Hematopoietic multipotent progenitor cell treated with erythropoietin and hydrocortisone succinate and interleukin-3 and kit ligand, for 15 days (in vitro differentiated cells): ENCODE results near the gene TTR.

Source experiments
- DNase-seq: peaks from one replicate; pipeline ENCODE4 v3.0.0-alpha.2; 2015; ENCODE audit warnings: low spot score

Gene TTR

DNA sequence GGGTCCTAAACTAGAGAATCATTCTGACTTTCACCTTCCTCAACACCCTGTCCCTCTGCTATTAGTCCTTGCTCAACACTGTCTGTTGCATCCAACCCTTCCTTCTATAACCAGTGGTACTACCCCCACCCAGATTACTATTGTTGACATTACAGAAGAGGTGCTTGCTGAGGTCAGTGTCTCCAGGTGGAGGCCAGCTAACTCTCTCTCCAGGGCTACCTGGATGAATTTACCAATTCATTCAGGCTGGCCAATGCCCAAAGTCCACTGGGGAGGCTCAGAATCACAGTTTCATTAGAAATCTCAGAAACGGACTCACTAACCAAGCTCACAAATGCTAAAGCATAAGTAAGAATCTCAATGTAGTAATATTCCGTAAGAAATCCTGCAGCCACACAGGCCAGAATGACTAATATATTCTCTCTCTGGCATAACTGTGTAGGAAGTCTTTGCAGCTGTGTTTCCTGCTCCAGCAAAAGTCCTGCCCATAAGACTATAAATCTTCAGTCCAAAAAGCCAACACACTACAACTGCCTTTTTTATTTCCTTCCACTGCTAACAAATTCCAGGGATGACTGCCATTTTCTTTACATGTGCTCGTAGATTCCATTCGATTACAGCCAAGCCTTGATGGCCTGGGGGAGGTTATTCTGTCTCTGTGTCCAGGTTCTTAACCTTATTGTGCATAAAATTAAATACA is 10.0 kb upstream of the TTR start:
- no peak for DNase-seq

DNA sequence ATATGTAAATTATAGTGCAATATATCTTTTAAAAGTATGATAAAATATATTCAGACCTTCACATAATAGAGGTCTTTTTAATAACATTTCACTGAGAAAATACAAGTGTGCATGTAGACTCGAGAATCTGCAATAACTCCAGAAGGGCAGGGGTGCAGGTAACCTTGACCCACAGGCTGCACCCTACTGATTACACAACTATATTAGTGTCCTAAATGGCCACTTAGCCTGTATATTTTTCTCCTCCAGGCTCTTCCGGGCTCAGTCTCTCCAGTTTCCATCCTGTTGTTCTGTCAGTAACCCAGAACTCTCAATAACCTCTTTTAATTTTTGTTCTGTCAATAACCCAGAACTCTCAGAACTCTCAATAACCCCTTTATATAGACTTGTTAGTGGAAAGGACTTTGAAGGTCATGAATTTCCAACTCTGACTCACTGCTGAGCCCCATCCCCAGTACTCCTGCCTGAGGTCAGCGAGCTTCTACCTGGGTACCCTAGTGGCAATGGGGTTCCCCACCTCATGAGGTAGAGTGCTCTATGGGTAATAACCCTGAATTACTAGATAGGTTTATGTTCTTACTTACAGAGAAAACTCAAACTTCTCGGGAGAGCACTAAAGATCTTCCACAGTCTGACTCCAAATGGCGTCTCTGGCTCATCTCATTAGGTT is 8.4 kb upstream of the TTR start:
- DNase-seq = no peak

DNA sequence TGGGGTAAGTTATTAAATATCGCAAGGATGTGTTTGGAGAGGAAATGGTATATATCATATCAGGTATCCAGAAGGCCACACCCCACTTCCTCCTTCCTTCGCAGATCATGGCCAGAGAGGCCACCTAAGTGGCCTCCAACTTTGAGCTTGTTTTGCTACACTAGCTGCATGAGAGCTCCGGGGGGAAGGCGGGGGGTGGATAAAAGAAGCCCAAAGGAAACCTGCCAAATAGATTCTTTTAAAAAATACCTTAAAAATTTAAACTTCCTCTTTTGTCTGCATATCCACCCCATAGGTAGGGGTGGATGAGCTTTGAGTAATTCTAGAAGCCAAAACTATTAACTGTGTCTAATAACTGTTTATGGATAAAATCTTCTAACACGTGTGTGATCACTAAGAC is 5.7 kb upstream of the TTR start:
- no peak for DNase-seq

DNA sequence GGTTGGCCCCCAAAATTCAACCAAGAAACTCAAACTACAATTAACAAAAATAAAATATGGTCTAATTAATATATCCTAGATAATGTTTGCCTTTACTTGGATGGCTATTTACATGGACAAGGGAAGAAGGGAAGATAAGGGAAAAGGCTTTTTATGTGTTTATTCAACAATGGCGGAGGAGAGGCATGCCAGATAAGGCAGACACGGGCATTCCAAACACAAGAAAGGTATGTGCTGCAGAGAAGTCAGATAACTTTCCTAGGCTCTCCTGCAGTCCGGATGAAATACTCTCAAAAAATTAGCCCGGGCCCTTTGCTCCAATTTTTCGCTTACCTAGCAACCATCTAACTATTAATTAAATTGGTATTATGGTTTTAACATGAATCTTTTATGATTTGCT is 5.1 kb upstream of the TTR start:
- DNase-seq = no peak

DNA sequence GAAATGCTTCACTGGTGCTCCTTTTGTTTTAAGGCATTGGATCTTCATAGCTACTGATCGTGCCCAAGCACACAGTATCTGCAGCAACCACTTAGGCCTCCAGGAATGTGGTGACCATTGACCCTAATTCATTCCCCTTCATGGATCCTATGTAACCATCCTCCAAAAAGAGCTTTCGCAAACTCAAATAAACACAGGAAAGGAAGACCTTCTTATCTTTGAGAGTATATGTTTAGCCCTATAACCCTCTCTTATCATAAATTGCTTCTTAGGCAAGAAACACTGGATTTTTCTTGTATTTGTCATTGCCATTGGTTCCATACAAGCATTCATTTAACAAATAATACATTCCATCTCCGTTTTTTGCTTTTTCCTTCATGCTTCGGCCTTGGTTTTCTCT is 4.1 kb upstream of the TTR start:
- no peak for DNase-seq

DNA sequence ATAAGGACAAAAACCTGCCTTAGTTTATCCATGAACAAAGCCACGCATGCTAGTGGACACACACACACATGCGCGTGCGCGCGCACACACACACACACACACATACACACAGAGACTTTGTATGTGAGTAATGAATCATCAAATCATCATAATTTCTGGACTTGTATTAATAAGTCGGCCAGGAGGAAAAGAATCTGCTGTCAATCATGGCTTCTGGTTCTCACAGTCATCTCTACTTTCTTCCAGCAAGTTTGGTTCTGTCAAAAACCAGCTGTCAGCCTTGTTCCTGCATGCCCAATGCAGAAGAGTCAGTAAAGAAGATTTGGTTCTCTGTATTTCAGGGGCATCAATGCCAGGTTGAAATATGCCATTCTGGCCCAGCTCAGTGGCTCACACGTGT is 1.1 kb upstream of the TTR start:
- no peak for DNase-seq

DNA sequence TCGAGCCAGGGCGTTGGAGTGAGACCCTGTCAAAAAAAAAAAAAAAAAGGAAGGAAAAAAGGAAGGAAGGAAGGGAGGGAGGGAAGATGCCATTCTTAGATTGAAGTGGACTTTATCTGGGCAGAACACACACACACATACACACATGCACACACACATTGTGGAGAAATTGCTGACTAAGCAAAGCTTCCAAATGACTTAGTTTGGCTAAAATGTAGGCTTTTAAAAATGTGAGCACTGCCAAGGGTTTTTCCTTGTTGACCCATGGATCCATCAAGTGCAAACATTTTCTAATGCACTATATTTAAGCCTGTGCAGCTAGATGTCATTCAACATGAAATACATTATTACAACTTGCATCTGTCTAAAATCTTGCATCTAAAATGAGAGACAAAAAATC is 564 bp upstream of the TTR start:
- no peak for DNase-seq

DNA sequence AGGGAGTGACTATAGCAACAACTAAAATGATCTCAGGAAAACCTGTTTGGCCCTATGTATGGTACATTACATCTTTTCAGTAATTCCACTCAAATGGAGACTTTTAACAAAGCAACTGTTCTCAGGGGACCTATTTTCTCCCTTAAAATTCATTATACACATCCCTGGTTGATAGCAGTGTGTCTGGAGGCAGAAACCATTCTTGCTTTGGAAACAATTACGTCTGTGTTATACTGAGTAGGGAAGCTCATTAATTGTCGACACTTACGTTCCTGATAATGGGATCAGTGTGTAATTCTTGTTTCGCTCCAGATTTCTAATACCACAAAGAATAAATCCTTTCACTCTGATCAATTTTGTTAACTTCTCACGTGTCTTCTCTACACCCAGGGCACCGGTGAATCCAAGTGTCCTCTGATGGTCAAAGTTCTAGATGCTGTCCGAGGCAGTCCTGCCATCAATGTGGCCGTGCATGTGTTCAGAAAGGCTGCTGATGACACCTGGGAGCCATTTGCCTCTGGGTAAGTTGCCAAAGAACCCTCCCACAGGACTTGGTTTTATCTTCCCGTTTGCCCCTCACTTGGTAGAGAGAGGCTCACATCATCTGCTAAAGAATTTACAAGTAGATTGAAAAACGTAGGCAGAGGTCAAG is 955 bp downstream of the TTR start:
- DNase-seq = no peak

DNA sequence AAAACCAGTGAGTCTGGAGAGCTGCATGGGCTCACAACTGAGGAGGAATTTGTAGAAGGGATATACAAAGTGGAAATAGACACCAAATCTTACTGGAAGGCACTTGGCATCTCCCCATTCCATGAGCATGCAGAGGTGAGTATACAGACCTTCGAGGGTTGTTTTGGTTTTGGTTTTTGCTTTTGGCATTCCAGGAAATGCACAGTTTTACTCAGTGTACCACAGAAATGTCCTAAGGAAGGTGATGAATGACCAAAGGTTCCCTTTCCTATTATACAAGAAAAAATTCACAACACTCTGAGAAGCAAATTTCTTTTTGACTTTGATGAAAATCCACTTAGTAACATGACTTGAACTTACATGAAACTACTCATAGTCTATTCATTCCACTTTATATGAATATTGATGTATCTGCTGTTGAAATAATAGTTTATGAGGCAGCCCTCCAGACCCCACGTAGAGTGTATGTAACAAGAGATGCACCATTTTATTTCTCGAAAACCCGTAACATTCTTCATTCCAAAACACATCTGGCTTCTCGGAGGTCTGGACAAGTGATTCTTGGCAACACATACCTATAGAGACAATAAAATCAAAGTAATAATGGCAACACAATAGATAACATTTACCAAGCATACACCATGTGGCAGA is 3.6 kb downstream of the TTR start:
- no peak for DNase-seq

DNA sequence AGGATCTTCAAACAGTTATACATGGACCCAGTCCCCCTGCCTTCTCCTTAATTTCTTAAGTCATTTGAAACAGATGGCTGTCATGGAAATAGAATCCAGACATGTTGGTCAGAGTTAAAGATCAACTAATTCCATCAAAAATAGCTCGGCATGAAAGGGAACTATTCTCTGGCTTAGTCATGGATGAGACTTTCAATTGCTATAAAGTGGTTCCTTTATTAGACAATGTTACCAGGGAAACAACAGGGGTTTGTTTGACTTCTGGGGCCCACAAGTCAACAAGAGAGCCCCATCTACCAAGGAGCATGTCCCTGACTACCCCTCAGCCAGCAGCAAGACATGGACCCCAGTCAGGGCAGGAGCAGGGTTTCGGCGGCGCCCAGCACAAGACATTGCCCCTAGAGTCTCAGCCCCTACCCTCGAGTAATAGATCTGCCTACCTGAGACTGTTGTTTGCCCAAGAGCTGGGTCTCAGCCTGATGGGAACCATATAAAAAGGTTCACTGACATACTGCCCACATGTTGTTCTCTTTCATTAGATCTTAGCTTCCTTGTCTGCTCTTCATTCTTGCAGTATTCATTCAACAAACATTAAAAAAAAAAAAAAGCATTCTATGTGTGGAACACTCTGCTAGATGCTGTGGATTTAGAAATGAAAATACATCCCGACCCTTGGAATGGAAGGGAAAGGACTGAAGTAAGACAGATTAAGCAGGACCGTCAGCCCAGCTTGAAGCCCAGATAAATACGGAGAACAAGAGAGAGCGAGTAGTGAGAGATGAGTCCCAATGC is 4.6 kb downstream of the TTR start:
- no peak for DNase-seq

DNA sequence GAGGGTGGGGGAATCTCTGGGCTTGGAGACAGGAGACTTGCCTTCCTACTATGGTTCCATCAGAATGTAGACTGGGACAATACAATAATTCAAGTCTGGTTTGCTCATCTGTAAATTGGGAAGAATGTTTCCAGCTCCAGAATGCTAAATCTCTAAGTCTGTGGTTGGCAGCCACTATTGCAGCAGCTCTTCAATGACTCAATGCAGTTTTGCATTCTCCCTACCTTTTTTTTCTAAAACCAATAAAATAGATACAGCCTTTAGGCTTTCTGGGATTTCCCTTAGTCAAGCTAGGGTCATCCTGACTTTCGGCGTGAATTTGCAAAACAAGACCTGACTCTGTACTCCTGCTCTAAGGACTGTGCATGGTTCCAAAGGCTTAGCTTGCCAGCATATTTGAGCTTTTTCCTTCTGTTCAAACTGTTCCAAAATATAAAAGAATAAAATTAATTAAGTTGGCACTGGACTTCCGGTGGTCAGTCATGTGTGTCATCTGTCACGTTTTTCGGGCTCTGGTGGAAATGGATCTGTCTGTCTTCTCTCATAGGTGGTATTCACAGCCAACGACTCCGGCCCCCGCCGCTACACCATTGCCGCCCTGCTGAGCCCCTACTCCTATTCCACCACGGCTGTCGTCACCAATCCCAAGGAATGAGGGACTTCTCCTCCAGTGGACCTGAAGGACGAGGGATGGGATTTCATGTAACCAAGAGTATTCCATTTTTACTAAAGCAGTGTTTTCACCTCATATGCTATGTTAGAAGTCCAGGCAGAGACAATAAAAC is 6.5 kb downstream of the TTR start:
- no peak for DNase-seq

DNA sequence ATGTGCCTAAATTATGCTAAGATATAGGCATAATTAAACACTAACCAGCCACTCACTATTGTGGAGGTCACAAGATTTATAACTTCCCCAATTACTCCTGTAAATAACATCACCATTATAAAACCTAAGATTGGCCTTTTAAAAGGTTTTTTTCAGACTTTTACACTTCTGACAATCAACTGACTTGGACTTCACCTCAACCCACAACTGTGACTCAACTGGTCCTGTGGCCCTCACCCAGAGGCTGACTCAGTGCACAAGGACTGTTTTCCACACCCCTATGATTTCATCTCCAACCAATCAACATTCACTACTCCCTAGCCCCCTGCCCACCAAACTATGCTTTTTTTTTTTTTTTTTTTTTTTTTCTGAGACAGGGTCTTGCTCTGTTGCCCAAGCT is 11.6 kb downstream of the TTR start:
- DNase-seq = no peak

DNA sequence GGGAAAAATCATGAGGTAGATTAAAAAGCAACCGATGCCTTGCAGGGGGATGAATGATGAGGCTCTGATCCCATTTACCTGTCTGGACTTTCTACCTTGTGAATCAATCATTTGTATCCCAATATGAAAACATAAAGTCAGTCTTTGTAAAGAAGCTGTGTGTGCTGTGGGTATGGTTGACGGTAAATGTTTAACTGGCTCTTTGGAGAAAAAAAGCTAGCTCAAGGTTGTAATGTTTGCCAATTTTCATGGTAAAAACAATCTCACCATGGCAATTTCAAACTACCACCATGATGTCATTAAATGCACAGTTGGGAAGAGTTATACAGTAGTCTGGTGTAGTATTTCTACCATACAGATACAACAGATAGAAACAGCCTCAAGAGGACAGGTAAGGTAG is 14.6 kb downstream of the TTR start:
- DNase-seq = no peak

DNA sequence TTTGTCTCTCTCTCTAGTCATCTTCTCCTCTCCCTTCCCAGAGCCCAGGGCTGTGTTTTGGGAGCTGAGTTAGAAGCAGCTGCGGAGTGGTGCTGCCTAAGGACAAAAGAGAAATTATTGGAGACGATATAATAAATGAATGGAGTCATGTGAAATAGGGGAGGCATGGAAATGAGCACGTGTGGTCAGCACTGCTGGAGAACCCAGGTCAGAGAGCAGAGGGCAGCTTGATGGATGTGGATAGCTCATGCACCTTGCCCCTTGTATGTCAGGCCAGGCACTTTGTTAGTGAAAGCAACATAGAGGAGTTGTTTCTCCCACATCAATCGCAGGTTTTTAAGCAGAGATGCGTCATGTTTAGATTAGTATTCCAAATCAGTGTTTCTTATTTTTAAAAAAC is 15.7 kb downstream of the TTR start:
- no peak for DNase-seq

DNA sequence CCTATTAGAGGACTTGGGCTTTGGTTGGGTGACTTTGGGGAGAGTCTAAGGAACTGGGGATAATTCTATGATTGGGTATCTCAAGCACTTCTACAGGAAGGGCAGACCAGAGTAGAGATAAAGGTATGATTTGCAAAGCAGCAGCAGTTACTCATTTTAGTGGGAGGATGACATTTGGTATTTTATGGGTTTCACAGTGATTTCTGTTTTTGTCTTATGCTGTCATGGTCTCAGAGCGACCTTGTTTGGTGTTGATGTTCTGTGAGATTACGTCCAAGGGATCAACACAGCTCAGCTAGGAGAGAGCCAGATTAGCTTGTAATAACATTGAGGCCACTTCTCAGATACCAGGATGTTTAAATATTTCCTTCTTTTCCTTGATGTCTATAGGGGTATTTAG is 18.2 kb downstream of the TTR start:
- no peak for DNase-seq

DNA sequence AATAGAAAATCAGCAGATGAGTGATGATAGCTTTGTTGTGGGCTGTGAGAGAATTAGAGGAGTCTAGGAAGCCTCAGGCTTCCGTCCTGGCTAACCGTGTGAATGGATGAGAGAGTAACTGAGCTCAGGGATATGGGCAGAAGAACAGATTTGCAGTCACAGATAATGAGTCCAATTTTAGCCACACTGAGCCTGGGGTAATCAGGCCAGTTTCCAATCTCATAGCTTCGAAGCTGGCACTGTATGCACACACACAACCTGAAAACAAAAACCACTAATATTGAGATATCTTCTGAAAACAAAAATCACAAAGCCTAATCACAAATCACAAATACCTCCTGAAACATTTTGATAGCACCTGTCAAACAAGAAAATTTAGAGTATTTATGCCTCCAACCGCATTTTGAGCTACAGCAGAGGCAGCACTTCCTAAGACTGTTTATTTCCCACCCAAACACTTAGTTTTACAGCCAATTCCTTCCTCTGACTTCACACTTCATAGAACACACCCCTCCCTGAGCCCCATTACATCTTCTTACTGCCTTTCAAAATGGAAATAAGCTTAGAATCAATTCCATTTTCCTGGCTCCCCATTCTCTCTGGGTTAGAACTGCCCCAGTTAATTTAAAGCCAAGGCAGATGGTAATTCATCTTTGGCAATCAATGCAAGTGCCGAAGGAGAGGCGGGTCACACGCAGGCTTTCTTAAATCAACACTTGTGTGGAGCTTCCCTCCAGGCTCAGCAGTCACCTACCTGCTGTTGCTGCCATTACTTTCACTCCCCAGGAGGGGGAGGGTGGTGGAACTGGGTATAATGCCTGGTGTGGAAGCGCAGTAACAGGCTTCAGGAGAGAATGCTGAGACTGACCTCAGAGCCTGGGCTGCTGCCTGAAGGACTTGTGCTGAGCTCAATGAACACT is 18.9 kb downstream of the TTR start:
- no peak for DNase-seq

DNA sequence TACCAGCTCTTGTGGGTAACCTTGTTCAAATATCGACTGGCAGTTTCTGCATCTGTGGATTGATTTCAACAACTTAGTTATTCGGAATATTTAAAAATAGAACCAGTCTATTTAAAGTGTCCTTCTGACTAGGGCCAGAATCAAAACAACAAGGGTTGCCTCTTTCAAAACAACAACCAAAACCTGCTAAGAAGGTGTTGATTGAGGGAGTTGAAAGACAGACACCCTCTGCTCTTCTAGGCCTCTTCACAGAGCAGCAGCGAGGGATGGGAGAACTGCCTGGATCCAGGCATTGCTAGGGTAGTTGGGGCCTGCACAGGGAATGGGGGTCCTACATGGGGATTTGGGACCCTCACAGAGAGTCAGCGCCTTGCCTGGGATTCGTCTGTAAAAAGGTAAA is 19.8 kb downstream of the TTR start:
- no peak for DNase-seq

DNA sequence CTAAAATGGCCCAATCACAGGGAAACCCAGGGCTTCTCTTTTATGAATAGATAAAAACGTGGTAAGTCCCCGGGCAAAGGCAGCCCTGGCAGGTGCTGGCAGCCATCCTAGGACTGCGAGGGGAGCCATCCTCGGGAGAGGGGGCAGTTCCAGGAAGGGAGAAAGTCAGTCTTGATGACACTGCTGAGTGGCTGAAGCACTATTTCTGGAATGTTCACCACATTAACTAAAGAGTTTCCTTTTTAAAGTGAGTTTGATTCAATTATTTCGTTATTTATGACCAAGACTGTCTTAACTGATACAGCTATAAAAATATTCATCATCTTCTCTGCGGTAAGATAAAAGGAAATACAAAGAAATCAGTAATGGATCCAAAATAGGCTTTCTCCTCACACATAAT is 20.4 kb downstream of the TTR start:
- DNase-seq = no peak

DNA sequence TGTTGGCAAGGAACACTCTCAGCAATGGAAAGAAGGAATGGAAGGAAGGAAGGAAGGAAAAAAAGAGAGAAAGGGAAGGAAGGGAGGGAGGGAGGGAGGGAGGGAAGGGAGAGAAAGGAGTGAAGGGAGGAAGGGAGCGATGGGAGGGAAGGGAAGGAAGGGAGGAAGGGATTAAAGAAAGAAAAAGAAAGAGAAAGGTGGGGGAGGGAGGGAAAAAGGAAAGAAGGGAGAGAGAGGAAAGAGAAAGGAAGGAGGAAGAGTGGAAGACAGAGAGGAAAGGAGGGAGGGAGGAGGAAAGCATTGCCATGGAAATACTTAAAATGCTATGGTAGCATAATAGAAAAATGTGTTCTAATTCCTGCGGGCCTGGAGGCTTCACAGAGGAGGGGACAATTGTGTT is 22.4 kb downstream of the TTR start:
- no peak for DNase-seq

DNA sequence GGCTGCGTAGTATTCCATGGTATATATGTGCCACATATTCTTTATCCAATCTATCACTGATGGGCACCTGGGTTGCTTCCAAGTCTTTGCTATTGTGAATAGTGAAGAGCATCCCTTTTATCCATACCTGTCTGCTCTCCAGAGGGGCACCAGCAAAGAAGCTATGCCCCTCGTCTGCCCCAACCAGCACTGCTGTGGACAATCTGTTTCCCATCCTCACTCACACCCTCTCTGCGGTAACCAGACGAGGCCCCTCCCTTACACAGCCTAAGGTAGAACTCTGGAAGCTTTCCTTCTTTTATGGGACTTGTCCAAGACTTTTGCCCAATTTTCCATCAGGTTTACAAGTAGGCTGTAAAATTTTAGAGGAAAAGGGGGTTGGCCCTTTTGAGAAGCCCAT is 24.9 kb downstream of the TTR start:
- DNase-seq = no peak
